Measurements from ENCODE around the gene KRT10.
A peak's percentile ranks its signal among the peaks of the same experiment; 100 is the strongest.

The KRT10 gene

DNA sequence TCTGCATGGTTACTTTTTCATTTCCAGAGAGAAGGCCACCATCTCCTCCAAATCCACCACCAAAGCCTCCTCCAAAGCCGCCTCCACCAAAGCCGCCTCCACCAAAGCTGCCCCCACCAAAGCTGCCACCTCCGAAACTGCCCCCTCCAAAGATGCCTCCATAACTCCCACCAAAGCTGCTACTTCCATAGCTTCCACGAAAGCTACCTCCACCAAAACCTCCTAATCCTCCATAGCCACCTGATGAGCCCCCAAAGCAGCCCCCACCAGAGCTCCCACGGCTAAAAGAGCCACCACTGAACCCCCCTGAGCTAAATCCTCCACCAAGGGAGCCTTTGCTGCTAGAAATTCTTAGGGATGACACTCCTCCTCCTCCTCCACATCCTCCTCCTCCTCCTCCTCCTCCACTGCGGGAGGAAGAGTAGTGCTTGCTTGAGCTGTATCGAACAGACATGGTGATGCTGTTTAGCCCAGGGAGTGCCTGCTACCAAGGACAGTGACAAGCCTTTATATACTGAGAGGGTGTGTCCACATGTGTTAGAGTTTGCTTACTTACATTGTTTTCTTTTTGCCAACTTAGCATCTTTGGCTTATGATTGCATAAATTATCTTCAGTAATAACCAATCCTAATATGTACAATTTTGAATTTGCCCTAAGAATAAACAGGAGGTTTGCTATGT is at the start of gene KRT10:
KRT10 (minus strand) TSS at position 483 of the 681 bp plus-strand sequence; CDS start at position 454, 29 bp downstream.
- no peak for TF ChIP-seq YY1 (IDR thresholded peaks at IDR 0.05; ENCODE audit: low read depth)
- no peak for TF ChIP-seq EP300 (IDR thresholded peaks at IDR 0.05; ENCODE audit: borderline replicate concordance)
- TF ChIP-seq TEAD4 (IDR thresholded peaks at IDR 0.05) = no peak
- no peak for TF ChIP-seq TCF12 (IDR thresholded peaks at IDR 0.05; ENCODE audit: low read depth)
- no peak for TF ChIP-seq CREB1 (IDR thresholded peaks at IDR 0.05; ENCODE audit: low read depth)
- TF ChIP-seq, protein P1, sequence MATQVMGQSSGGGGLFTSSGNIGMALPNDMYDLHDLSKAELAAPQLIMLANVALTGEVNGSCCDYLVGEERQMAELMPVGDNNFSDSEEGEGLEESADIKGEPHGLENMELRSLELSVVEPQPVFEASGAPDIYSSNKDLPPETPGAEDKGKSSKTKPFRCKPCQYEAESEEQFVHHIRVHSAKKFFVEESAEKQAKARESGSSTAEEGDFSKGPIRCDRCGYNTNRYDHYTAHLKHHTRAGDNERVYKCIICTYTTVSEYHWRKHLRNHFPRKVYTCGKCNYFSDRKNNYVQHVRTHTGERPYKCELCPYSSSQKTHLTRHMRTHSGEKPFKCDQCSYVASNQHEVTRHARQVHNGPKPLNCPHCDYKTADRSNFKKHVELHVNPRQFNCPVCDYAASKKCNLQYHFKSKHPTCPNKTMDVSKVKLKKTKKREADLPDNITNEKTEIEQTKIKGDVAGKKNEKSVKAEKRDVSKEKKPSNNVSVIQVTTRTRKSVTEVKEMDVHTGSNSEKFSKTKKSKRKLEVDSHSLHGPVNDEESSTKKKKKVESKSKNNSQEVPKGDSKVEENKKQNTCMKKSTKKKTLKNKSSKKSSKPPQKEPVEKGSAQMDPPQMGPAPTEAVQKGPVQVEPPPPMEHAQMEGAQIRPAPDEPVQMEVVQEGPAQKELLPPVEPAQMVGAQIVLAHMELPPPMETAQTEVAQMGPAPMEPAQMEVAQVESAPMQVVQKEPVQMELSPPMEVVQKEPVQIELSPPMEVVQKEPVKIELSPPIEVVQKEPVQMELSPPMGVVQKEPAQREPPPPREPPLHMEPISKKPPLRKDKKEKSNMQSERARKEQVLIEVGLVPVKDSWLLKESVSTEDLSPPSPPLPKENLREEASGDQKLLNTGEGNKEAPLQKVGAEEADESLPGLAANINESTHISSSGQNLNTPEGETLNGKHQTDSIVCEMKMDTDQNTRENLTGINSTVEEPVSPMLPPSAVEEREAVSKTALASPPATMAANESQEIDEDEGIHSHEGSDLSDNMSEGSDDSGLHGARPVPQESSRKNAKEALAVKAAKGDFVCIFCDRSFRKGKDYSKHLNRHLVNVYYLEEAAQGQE (IDR thresholded peaks at IDR 0.05; ENCODE audit: low read depth) = peak; percentile 46; the same call in 1 of the 2 replicates

DNA sequence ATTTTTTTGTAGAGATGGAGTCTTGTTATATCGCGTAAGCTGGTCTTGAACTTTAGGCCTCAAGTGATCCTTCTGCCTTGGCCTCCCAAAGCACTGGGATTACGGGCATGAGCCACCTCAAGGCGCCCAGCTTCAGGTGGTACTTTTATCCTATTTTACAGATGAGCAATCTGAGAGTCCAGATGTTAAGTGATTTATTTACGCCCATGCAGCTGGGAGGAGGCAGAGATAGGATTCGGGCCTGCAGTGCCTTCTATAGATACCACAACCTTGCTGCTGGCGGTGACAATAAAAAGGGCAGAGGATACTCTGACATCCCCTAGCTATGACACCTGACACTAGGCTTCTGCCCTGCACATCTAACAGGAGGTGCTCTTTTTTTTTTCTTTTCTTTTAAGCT is 48.9 kb upstream of the KRT10 start:
- TF ChIP-seq TAF1 (IDR thresholded peaks at IDR 0.05; ENCODE audit: low read depth) = no peak
- no peak for TF ChIP-seq EGR1 (IDR thresholded peaks at IDR 0.05)
- no peak for TF ChIP-seq EP300 (IDR thresholded peaks at IDR 0.05; ENCODE audit: borderline replicate concordance)
- TF ChIP-seq TCF12 (IDR thresholded peaks at IDR 0.05; ENCODE audit: low read depth) = no peak
- no peak for TF ChIP-seq TEAD4 (IDR thresholded peaks at IDR 0.05)
- no peak for TF ChIP-seq RAD21 (IDR thresholded peaks at IDR 0.05; ENCODE audit: low read depth)
- no peak for TF ChIP-seq CREB1 (IDR thresholded peaks at IDR 0.05; ENCODE audit: low read depth)
- TF ChIP-seq, protein P2, sequence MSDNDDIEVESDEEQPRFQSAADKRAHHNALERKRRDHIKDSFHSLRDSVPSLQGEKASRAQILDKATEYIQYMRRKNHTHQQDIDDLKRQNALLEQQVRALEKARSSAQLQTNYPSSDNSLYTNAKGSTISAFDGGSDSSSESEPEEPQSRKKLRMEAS (IDR thresholded peaks at IDR 0.05) = no peak
- no peak for TF ChIP-seq CEBPB (IDR thresholded peaks at IDR 0.05)
- TF ChIP-seq ZBTB7A (IDR thresholded peaks at IDR 0.05; ENCODE audit: low read depth) = no peak
- TF ChIP-seq FOXM1 (IDR thresholded peaks at IDR 0.05; ENCODE audit: borderline replicate concordance, low read depth) = no peak
- no peak for TF ChIP-seq YY1 (IDR thresholded peaks at IDR 0.05; ENCODE audit: low read depth)
- TF ChIP-seq, protein P1 (IDR thresholded peaks at IDR 0.05; ENCODE audit: low read depth) = no peak
- TF ChIP-seq NFIC (IDR thresholded peaks at IDR 0.05) = no peak
- TF ChIP-seq, protein P3, sequence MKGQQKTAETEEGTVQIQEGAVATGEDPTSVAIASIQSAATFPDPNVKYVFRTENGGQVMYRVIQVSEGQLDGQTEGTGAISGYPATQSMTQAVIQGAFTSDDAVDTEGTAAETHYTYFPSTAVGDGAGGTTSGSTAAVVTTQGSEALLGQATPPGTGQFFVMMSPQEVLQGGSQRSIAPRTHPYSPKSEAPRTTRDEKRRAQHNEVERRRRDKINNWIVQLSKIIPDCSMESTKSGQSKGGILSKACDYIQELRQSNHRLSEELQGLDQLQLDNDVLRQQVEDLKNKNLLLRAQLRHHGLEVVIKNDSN (IDR thresholded peaks at IDR 0.05) = no peak

DNA sequence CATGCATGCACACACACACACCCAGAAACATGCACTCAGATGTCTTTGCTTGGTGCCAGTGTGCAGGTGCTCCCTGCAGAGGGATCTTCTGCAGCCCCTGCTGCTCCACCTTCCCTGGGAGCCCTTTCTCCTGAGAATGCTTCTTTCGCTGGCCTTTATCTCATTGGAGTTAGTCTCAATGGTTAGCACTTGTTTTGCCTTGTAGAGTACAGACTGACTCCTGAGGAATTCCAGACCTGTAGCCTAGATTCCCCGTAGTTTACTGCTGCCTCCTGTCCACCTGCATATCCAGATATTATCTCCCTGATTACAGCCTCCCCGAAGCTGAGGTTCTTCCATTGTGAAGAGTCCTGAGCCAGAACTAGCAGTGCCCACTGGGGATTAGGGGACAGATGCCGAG is 47.7 kb upstream of the KRT10 start:
- TF ChIP-seq EGR1 (IDR thresholded peaks at IDR 0.05) (no peak), YY1 (IDR thresholded peaks at IDR 0.05; ENCODE audit: low read depth) (no peak), TEAD4 (IDR thresholded peaks at IDR 0.05) (no peak), CEBPB (IDR thresholded peaks at IDR 0.05) (no peak), RAD21 (IDR thresholded peaks at IDR 0.05; ENCODE audit: low read depth) (no peak)
- TF ChIP-seq, protein P1 (IDR thresholded peaks at IDR 0.05; ENCODE audit: low read depth) = no peak

DNA sequence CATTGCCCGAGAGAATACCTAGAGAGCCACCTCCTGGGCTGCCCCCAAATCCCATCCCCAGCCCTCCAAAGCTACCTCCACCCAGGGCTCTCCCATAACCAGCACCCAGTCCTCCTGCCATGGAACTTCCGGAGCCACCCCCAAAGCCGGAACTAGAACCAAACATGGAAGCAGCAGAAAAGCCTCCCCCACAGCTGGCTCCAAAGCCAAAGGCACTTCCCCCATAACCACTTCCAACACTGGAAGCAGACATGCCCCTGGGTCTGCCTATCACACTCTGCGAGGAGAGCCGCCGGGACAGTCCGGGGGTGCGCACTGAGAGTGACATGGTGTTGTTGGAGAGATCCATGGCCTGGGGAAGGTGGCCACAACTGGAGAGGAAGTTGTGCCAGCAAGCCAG is 44.4 kb upstream of the KRT10 start, which contains the start of gene KRT12:
KRT12 (minus strand) TSS at position 386 of the 400 bp plus-strand sequence; CDS start at position 349, 37 bp downstream.
- TF ChIP-seq, protein P2 (IDR thresholded peaks at IDR 0.05) = no peak
- TF ChIP-seq, protein P3 (IDR thresholded peaks at IDR 0.05) = no peak
- no peak for TF ChIP-seq EP300 (IDR thresholded peaks at IDR 0.05; ENCODE audit: borderline replicate concordance)
- TF ChIP-seq, protein P1 (IDR thresholded peaks at IDR 0.05; ENCODE audit: low read depth) = no peak
- TF ChIP-seq CREB1 (IDR thresholded peaks at IDR 0.05; ENCODE audit: low read depth) = no peak
- TF ChIP-seq TEAD4 (IDR thresholded peaks at IDR 0.05) = no peak
- TF ChIP-seq TCF12 (IDR thresholded peaks at IDR 0.05; ENCODE audit: low read depth) = no peak
- no peak for TF ChIP-seq YY1 (IDR thresholded peaks at IDR 0.05; ENCODE audit: low read depth)
- no peak for TF ChIP-seq NFIC (IDR thresholded peaks at IDR 0.05)
- TF ChIP-seq EGR1 (IDR thresholded peaks at IDR 0.05) = no peak
- no peak for TF ChIP-seq CEBPB (IDR thresholded peaks at IDR 0.05)
- TF ChIP-seq ZBTB7A (IDR thresholded peaks at IDR 0.05; ENCODE audit: low read depth) = no peak
- no peak for TF ChIP-seq RAD21 (IDR thresholded peaks at IDR 0.05; ENCODE audit: low read depth)

Data from Ishikawa (cell line).